HG03280 (cell line): ENCODE measurements around the gene CDH2.

Source experiments
- ATAC-seq: cut with Tn5 transposase; IDR thresholded peaks from one replicate; pipeline ENCODE4 v1.9.1; 2021; ENCODE audit warnings: mild to moderate bottlenecking, moderate library complexity; ENCODE audit not compliant: unreplicated experiment

CDH2 gene

GRCh38 chr18:28176948-28177827 lies at the start of gene CDH2:
CDH2 (minus strand) TSS chr18:28177130; CDS start chr18:28177022, 108 bp downstream.
- ATAC-seq = no peak

GRCh38 chr18:28212060-28212459 lies 35.1 kb upstream of the CDH2 start:
- no peak for ATAC-seq

GRCh38 chr18:28208712-28209265 lies 31.9 kb upstream of the CDH2 start:
- ATAC-seq = no peak

- ATAC-seq = no peak
Measured at GRCh38 chr18:28208268-28208667, 31.3 kb upstream of the CDH2 start.

- ATAC-seq = no peak
Measured at GRCh38 chr18:28204154-28204553, 27.2 kb upstream of the CDH2 start.

GRCh38 chr18:28201056-28201455 lies 24.1 kb upstream of the CDH2 start:
- no peak for ATAC-seq

GRCh38 chr18:28198620-28199019 lies 21.7 kb upstream of the CDH2 start:
- no peak for ATAC-seq

GRCh38 chr18:28193177-28193778 lies 16.3 kb upstream of the CDH2 start:
- ATAC-seq = no peak

- no peak for ATAC-seq
Measured at GRCh38 chr18:28189400-28190239, 12.7 kb upstream of the CDH2 start.

- ATAC-seq = no peak
Measured at GRCh38 chr18:28185121-28185520, 8.2 kb upstream of the CDH2 start.

- ATAC-seq = no peak
Measured at GRCh38 chr18:28183418-28184078, 6.6 kb upstream of the CDH2 start.

GRCh38 chr18:28181616-28182015 lies 4.7 kb upstream of the CDH2 start:
- ATAC-seq = no peak

GRCh38 chr18:28178720-28179119 lies 1.8 kb upstream of the CDH2 start:
- ATAC-seq = no peak

- no peak for ATAC-seq
Measured at GRCh38 chr18:28177828-28178635, 1.1 kb upstream of the CDH2 start.

GRCh38 chr18:28176698-28176947 lies 307 bp downstream of the CDH2 start:
- ATAC-seq = no peak

GRCh38 chr18:28175930-28176697 lies 816 bp downstream of the CDH2 start:
- ATAC-seq = no peak

- no peak for ATAC-seq
Measured at GRCh38 chr18:28175150-28175929, 1.6 kb downstream of the CDH2 start.

GRCh38 chr18:28174181-28174905 lies 2.6 kb downstream of the CDH2 start:
- no peak for ATAC-seq
